Esophagus mucosa (tissue), 1 donor: ENCODE data around the gene APOBEC3G. TPM values are rescaled to one million over a fixed set of nuclear protein-coding genes. Genes with fewer than 3 reads are reported as not detected.
A peak's percentile ranks its signal among the peaks of the same experiment; 100 is the strongest.

Source experiments
- ATAC-seq: fragments of 200-7000 bp; cut with Tn5 transposase; one replicate; pipeline ENCODE4 v1.9.1; 2020
- total RNA-seq: library from RNA; stranded (reverse); gene quantifications from one replicate; pipeline ENCODE4 v1.2.4, GENCODE V29; 2023
- donor health status: DM: yes; HTN: yes; CAD: no.

APOBEC3G gene
- total RNA-seq, 1 donor from 2014 or later: 3.9 TPM

- ATAC-seq: no peak
Observed at GRCh38 chr22:39125622-39126021, 48.5 kb downstream of the APOBEC3G start.

- peak; percentile 10 for ATAC-seq
Observed at GRCh38 chr22:39128508-39128907, 51.4 kb downstream of the APOBEC3G start.

- ATAC-seq: no peak
Observed at GRCh38 chr22:39129081-39129480, 52.0 kb downstream of the APOBEC3G start.

DNA sequence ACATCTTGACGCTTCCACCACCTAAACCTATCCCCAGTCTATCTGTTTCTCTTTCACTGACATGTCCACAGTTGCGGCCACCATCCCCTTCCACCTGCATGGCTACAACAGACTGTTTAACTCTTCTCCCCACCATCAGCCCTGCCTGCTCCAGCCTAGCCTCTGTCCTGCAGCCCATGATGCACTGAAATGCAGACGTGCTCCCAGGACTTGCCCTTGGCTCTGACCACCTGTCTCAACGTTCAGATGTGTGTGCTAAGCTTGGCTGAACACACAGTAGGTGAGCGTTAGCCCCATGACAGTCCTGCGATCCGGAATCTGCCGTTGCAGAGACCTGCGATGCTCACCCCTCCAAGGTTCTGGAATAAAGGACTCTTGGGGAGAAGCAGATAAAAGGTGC is 52.7 kb downstream of the APOBEC3G start:
- ATAC-seq: no peak

DNA sequence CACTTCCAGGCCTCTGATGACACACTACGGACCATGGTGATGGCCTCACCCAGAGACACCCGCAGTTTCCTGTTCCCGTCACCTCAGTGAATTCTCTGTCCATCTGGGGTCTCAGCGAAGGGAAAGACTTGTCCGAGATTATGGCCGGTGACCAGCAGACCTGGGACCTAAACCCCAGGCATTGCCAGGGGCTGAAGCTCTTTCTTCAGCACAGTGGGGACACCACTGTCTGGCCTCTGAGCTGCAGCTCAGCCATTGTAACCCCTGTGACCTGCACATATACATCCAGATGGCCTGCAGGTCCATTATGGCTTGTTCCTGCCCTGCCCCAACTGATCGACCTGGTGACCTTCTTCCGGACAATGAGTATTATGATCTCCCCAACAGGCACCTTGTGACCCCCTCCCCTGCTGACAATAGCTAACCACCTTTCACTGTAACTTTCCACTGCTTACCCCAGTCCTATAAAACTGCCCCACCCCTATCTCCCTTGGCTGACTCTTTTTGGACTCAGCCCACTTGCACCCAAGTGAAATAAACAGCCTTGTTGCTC is 53.2 kb downstream of the APOBEC3G start:
- ATAC-seq: no peak

- ATAC-seq: no peak
Observed at GRCh38 chr22:39130892-39131855, 54.1 kb downstream of the APOBEC3G start.

- no peak for ATAC-seq
Observed at GRCh38 chr22:39132281-39132680, 55.2 kb downstream of the APOBEC3G start.

DNA sequence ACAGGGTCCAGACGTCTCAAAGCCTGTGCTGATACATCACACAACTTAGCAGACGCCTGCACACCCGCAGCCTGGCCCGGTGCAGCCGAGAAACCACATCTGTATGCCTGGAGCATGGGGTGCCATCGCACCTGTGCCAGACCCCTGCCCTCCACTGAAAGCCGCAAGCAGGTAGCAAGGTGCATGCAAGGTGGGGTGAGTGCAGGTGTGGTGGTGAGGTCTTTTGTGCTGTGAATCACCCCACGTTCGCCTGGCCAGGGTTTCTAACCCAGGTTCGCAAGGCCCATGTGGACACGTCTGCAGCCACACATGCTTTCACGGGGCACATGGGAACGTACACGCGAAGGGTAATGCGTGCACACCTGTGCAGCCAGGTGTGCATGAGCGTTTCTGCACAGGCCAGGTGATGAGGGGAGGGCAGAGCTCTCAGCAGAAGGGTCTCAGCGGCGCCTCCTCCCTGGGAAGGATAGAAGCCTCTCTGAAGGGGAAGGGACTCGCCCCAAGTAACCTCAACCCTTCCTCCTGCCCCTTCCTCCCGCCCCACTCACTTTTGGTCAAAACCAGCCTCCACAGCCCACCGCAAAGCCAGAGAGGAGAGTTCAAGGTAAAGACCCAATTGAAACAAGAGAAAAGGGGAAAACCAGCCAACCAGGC is 55.9 kb downstream of the APOBEC3G start:
- ATAC-seq: no peak

GRCh38 chr22:39133871-39134270 is 56.8 kb downstream of the APOBEC3G start:
- ATAC-seq: peak; percentile 4

DNA sequence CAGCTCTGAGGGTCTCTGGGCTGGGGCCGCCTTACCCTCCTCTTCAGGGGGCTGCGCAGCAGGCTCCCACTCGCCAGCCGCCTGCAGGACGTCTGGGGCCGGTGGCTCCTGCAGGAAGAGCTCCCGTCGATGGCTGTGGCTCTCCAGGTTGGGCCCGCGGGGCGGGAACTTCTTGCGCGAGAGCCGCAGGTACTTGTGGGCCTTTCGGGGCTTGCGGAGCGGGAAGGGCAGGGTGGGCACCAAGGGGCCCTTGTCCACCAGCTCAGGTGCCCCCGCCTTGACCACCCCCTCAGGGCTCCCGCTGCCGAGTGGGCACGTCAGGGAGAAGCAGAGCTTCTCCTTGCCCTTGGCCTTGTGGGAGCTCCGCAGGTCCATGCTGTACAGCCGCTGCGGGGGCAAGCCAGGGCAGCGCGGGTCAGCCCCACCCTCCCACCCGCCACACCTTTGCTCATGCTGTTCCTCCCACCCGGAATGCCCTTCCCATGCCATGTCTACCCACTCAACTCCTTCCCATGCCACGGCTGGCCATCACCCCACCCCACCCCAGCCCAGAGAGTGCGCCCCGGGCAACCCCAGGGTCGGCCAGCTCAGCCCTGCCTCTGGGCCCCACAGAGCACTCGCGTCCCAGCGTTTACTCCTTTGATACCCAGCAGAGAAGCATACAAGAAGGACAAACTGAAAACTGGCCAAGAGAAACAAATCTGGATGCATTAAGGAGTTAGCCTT is 57.5 kb downstream of the APOBEC3G start:
- peak; percentile 6 for ATAC-seq

- ATAC-seq: peak; percentile 43
Observed at GRCh38 chr22:39135092-39135896, 58.2 kb downstream of the APOBEC3G start.

DNA sequence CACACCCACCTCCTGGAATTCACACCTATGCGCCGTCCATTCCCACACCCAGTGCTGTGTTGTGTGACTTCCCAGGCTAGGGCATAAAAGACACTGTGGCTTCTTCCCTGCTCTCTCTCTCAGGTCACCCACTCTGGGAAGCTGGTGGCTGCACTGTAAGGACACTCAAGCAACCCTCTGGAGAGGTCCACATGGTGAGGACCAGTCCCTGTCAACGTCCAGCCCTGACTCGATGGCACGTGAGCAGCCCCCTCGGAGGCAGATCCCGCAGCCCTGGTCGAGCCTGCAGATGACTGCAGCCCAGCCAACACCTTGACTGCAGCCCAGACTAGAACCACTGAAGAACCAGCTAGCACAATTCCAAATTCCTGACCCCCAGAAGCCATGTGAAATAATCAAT is 59.2 kb downstream of the APOBEC3G start:
- ATAC-seq: no peak

Other genes starting within 250 kb of the APOBEC3G start
- gene NPTXR, start 233.2 kb upstream of the APOBEC3G start, total RNA-seq: 0.44 TPM
- 5.6 TPM for gene CBX6, start 205.1 kb upstream of the APOBEC3G start, total RNA-seq
- gene APOBEC3A, start 119.7 kb upstream of the APOBEC3G start, total RNA-seq: 5.3 TPM
- gene APOBEC3B, start 94.9 kb upstream of the APOBEC3G start, total RNA-seq: 5.0 TPM
- 29.8 TPM for gene APOBEC3C, start 63.0 kb upstream of the APOBEC3G start, total RNA-seq
- gene APOBEC3D, start 56.1 kb upstream of the APOBEC3G start, total RNA-seq: 0.40 TPM
- 3.1 TPM for gene APOBEC3F, start 36.4 kb upstream of the APOBEC3G start, total RNA-seq
- gene APOBEC3H, start 20.0 kb downstream of the APOBEC3G start, total RNA-seq: not detected
- gene CBX7, start 75.4 kb downstream of the APOBEC3G start, total RNA-seq: 4.5 TPM
- 0.96 TPM for gene PDGFB, start 167.7 kb downstream of the APOBEC3G start, total RNA-seq
- 1,774 TPM for gene RPL3, start 242.3 kb downstream of the APOBEC3G start, total RNA-seq